ENCODE results near the gene NCK2.
A peak's percentile ranks its signal among the peaks of the same experiment; 100 is the strongest.

Gene NCK2

DNA sequence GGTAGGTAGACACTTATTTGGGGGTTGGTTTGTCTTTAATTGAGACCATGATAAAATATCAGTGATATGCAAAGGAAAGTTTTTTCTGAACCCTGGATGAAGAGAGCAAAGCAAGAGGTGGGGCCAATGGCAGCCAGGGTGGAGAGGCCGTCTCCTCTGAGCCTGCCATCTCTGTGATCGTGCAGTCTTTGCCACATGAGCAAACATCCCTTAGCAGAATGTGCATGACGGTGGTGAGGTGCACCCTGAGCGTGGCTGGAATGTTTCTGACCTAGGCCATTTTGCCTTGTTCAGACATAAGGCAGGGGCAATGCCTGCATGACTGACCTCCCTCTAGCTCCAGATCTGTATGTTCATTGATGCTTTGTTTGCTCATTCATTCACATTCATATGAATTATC, 6.0 kb downstream of the NCK2 start:
- Histone ChIP-seq H3K27me3 (ENCODE audit: insufficient read depth, low read length, poor library complexity, severe bottlenecking) (no peaks in the 10 kb centered on the region), H3K36me3 (ENCODE audit: insufficient read depth, low read length) (no peaks in the 10 kb centered on the region), H3K9me3 (ENCODE audit: insufficient read depth, low read depth, low read length) (no peaks in the 10 kb centered on the region), H2AFZ (ENCODE audit: low read length) (no peak overlapping the region), H3K4me1 (ENCODE audit: insufficient read depth, low read length, poor library complexity, severe bottlenecking) (peaks cover 61% of the 10 kb centered on the region), H3K4me3 (ENCODE audit: low read length, poor library complexity, severe bottlenecking) (no peak overlapping the region), H3K9me2 (replicated peaks; ENCODE audit: low read depth, low read length) (no peaks in the 10 kb centered on the region), H3F3A (ENCODE audit: low read depth) (no peaks in the 10 kb centered on the region), H3K4me2 (ENCODE audit: low read depth, low read length, poor library complexity, severe bottlenecking) (peak overlapping the region; percentile 22), H3K79me2 (ENCODE audit: insufficient read depth, low read length) (peaks cover 99% of the 10 kb centered on the region), H4K20me1 (ENCODE audit: insufficient read depth, low read length, poor library complexity, severe bottlenecking) (peaks cover 43% of the 10 kb centered on the region), H3K9ac (ENCODE audit: low read depth, low read length, poor library complexity, severe bottlenecking) (no peak overlapping the region)
- no peak for TF ChIP-seq EZH2phosphoT487 (IDR thresholded peaks at IDR 0.05; ENCODE audit: borderline replicate concordance)
- TF ChIP-seq, protein P1, sequence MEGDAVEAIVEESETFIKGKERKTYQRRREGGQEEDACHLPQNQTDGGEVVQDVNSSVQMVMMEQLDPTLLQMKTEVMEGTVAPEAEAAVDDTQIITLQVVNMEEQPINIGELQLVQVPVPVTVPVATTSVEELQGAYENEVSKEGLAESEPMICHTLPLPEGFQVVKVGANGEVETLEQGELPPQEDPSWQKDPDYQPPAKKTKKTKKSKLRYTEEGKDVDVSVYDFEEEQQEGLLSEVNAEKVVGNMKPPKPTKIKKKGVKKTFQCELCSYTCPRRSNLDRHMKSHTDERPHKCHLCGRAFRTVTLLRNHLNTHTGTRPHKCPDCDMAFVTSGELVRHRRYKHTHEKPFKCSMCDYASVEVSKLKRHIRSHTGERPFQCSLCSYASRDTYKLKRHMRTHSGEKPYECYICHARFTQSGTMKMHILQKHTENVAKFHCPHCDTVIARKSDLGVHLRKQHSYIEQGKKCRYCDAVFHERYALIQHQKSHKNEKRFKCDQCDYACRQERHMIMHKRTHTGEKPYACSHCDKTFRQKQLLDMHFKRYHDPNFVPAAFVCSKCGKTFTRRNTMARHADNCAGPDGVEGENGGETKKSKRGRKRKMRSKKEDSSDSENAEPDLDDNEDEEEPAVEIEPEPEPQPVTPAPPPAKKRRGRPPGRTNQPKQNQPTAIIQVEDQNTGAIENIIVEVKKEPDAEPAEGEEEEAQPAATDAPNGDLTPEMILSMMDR (conservative IDR thresholded peaks at IDR 0.05; ENCODE audit: low read length): no peak

DNA sequence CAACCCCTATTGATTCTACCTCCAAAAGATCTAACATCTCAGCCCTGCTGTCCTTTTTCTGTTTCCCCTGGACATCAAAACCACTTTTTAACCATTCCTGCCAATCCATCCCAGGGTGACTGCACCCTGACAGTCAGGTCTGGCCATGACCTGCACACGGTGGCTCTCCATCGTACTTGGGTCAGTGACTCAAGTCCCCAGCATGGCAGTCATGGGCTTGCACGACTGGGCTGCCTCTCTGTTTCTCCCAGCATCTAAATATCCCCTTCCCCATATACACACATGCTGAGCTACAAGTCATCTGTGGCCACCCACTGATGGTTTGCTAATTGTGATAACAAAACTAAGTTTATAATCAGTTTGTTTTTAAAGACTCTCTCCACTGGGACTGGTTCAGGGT, 6.6 kb downstream of the NCK2 start:
- H3K9ac ChIP-seq (ENCODE audit: low read depth, low read length, poor library complexity, severe bottlenecking): no peak overlapping the region
- H3K36me3 ChIP-seq (ENCODE audit: insufficient read depth, low read length): no peaks in the 10 kb centered on the region
- no peaks in the 10 kb centered on the region for H3K9me3 ChIP-seq (ENCODE audit: insufficient read depth, low read depth, low read length)
- no peak overlapping the region for H2AFZ ChIP-seq (ENCODE audit: low read length)
- TF ChIP-seq, protein P1 (conservative IDR thresholded peaks at IDR 0.05; ENCODE audit: low read length): no peak
- peaks cover 40% of the 10 kb centered on the region for H4K20me1 ChIP-seq (ENCODE audit: insufficient read depth, low read length, poor library complexity, severe bottlenecking)
- peaks cover 61% of the 10 kb centered on the region for H3K4me1 ChIP-seq (ENCODE audit: insufficient read depth, low read length, poor library complexity, severe bottlenecking)
- H3K4me2 ChIP-seq (ENCODE audit: low read depth, low read length, poor library complexity, severe bottlenecking): peak overlapping the region; percentile 22
- no peaks in the 10 kb centered on the region for H3F3A ChIP-seq (ENCODE audit: low read depth)
- H3K4me3 ChIP-seq (ENCODE audit: low read length, poor library complexity, severe bottlenecking): no peak overlapping the region
- peaks cover 99% of the 10 kb centered on the region for H3K79me2 ChIP-seq (ENCODE audit: insufficient read depth, low read length)
- no peaks in the 10 kb centered on the region for H3K27me3 ChIP-seq (ENCODE audit: insufficient read depth, low read length, poor library complexity, severe bottlenecking)
- no peaks in the 10 kb centered on the region for H3K9me2 ChIP-seq (replicated peaks; ENCODE audit: low read depth, low read length)

DNA sequence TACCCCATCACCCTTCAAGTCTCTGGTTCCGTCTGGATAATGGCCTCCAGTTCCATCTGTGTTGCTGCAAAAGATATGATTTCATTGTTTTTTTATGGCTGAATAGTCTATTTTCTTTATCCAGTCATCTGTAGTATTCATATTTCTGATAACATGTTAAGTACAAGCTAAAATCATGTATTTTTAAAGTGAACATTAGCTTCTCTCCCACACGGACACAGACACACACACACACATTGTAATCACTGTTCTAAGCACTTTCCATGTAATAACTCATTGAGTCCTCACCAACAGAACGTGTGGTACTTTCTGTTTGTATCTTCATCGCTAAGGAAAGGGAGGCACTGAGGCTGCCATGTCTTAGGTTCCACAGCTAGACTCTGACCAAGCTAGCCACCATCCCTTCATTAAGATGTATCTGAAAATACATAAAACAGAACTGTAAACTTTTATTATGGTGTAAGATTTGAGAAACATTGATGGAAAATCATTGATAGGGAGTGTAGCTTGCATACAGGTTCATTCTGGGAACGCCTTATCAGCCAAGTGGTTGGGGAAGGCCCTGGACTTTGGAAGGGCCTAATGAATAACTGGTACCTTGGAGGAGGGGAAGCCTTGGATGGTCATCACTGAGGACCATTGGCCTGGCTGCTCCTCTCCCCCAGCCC, 8.1 kb downstream of the NCK2 start:
- Histone ChIP-seq H3F3A (ENCODE audit: low read depth) (no peaks in the 10 kb centered on the region), H3K79me2 (ENCODE audit: insufficient read depth, low read length) (peaks cover 99% of the 10 kb centered on the region), H2AFZ (ENCODE audit: low read length) (no peak overlapping the region), H4K20me1 (ENCODE audit: insufficient read depth, low read length, poor library complexity, severe bottlenecking) (peaks cover 31% of the 10 kb centered on the region), H3K9me2 (replicated peaks; ENCODE audit: low read depth, low read length) (no peaks in the 10 kb centered on the region), H3K9me3 (ENCODE audit: insufficient read depth, low read depth, low read length) (no peaks in the 10 kb centered on the region), H3K36me3 (ENCODE audit: insufficient read depth, low read length) (no peaks in the 10 kb centered on the region), H3K4me1 (ENCODE audit: insufficient read depth, low read length, poor library complexity, severe bottlenecking) (peaks cover 53% of the 10 kb centered on the region), H3K4me3 (ENCODE audit: low read length, poor library complexity, severe bottlenecking) (no peak overlapping the region), H3K9ac (ENCODE audit: low read depth, low read length, poor library complexity, severe bottlenecking) (no peak overlapping the region), H3K27me3 (ENCODE audit: insufficient read depth, low read length, poor library complexity, severe bottlenecking) (no peaks in the 10 kb centered on the region), H3K4me2 (ENCODE audit: low read depth, low read length, poor library complexity, severe bottlenecking) (no peak overlapping the region)
- no peak for TF ChIP-seq EZH2phosphoT487 (IDR thresholded peaks at IDR 0.05; ENCODE audit: borderline replicate concordance)
- TF ChIP-seq, protein P1 (conservative IDR thresholded peaks at IDR 0.05; ENCODE audit: low read length): no peak

Measured in Loucy (cell line).